ENCODE measurements around the gene PTPRG.

GRCh38 chr3:61990327-61991027, 429.1 kb downstream of the PTPRG start:
- TF ChIP-seq CTCF (conservative IDR thresholded peaks at IDR 0.05 in 1 of 2, IDR thresholded peaks at IDR 0.05 in 1 of 2; ENCODE audit: low read depth in 1 of 2, low read length in 2 of 2), result no peak
- TF ChIP-seq EZH2 (IDR thresholded peaks at IDR 0.05; ENCODE audit: low read length, missing control alignments), result no peak
